HEK293 (cell line): ENCODE data around the gene PPP6R3.

Experiments
- OSR2 ChIP-seq: fragments of 450-650 bp; formaldehyde crosslinking; IDR thresholded peaks from 2 replicates; pipeline ENCODE4 v1.5.1; 2016; ENCODE audit warnings: missing biosample characterization, missing genetic modification characterization
- SP7 ChIP-seq: fragments of 450-650 bp; formaldehyde crosslinking; IDR thresholded peaks from 2 replicates; pipeline ENCODE4 v1.5.1; 2016; ENCODE audit warnings: missing biosample characterization, missing genetic modification characterization
- YY1 ChIP-seq: fragments of 450-650 bp; formaldehyde crosslinking; IDR thresholded peaks from 2 replicates; pipeline ENCODE4 v1.5.1; 2018; ENCODE audit warnings: missing biosample characterization, missing genetic modification characterization
- ZNF121 ChIP-seq: fragments of 450-650 bp; formaldehyde crosslinking; IDR thresholded peaks from 2 replicates; pipeline ENCODE4 v1.5.1; 2016; ENCODE audit warnings: missing biosample characterization, missing genetic modification characterization
- ZNF433 ChIP-seq: fragments of 450-650 bp; formaldehyde crosslinking; IDR thresholded peaks from 2 replicates; pipeline ENCODE4 v1.5.1; 2016; ENCODE audit warnings: missing biosample characterization, missing genetic modification characterization, low read depth
- TF ChIP-seq, protein P1 (sequence below): fragments of 450-650 bp; formaldehyde crosslinking; IDR thresholded peaks from 2 replicates; pipeline ENCODE4 v1.5.1; 2016; ENCODE audit warnings: missing biosample characterization, missing genetic modification characterization
- TF ChIP-seq, protein P2 (sequence below): fragments of 450-650 bp; formaldehyde crosslinking; IDR thresholded peaks from 2 replicates; pipeline ENCODE4 v1.5.1; 2016; ENCODE audit warnings: missing biosample characterization, missing genetic modification characterization
- TF ChIP-seq, protein P3 (sequence below): fragments of 450-650 bp; formaldehyde crosslinking; IDR thresholded peaks from 2 replicates; pipeline ENCODE4 v1.5.1; 2017; ENCODE audit warnings: missing biosample characterization, missing genetic modification characterization

DNA sequence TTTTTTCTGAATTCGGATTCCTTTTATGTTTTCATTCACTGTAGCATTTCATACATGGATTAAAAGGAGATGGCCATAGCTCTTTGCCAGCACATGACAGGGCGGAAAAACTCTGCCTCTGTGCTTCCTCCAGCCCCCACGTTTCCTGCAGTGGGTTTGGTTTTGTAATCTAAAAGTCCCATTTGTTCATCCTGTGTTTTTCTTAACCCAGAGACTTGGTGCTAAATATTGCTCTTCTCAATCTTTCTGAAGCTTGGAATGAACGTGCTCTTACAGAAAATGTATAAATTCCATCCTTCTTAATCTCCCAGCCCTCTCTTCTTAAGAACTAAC lies 89.9 kb downstream of the PPP6R3 start:
- TF ChIP-seq, protein P1, sequence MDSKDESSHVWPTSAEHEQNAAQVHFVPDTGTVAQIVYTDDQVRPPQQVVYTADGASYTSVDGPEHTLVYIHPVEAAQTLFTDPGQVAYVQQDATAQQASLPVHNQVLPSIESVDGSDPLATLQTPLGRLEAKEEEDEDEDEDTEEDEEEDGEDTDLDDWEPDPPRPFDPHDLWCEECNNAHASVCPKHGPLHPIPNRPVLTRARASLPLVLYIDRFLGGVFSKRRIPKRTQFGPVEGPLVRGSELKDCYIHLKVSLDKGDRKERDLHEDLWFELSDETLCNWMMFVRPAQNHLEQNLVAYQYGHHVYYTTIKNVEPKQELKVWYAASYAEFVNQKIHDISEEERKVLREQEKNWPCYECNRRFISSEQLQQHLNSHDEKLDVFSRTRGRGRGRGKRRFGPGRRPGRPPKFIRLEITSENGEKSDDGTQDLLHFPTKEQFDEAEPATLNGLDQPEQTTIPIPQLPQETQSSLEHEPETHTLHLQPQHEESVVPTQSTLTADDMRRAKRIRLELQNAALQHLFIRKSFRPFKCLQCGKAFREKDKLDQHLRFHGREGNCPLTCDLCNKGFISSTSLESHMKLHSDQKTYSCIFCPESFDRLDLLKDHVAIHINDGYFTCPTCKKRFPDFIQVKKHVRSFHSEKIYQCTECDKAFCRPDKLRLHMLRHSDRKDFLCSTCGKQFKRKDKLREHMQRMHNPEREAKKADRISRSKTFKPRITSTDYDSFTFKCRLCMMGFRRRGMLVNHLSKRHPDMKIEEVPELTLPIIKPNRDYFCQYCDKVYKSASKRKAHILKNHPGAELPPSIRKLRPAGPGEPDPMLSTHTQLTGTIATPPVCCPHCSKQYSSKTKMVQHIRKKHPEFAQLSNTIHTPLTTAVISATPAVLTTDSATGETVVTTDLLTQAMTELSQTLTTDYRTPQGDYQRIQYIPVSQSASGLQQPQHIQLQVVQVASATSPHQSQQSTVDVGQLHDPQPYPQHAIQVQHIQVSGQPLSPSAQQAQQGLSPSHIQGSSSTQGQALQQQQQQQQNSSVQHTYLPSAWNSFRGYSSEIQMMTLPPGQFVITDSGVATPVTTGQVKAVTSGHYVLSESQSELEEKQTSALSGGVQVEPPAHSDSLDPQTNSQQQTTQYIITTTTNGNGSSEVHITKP (tag by site-specific recombination) = no peak
- TF ChIP-seq YY1 (no peak), ZNF433 (tag by site-specific recombination) (no peak), OSR2 (no peak), ZNF121 (tag by site-specific recombination) (no peak), SP7 (no peak)
- TF ChIP-seq, protein P2, sequence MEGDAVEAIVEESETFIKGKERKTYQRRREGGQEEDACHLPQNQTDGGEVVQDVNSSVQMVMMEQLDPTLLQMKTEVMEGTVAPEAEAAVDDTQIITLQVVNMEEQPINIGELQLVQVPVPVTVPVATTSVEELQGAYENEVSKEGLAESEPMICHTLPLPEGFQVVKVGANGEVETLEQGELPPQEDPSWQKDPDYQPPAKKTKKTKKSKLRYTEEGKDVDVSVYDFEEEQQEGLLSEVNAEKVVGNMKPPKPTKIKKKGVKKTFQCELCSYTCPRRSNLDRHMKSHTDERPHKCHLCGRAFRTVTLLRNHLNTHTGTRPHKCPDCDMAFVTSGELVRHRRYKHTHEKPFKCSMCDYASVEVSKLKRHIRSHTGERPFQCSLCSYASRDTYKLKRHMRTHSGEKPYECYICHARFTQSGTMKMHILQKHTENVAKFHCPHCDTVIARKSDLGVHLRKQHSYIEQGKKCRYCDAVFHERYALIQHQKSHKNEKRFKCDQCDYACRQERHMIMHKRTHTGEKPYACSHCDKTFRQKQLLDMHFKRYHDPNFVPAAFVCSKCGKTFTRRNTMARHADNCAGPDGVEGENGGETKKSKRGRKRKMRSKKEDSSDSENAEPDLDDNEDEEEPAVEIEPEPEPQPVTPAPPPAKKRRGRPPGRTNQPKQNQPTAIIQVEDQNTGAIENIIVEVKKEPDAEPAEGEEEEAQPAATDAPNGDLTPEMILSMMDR (tag by site-specific recombination) = no peak
- TF ChIP-seq, protein P3, sequence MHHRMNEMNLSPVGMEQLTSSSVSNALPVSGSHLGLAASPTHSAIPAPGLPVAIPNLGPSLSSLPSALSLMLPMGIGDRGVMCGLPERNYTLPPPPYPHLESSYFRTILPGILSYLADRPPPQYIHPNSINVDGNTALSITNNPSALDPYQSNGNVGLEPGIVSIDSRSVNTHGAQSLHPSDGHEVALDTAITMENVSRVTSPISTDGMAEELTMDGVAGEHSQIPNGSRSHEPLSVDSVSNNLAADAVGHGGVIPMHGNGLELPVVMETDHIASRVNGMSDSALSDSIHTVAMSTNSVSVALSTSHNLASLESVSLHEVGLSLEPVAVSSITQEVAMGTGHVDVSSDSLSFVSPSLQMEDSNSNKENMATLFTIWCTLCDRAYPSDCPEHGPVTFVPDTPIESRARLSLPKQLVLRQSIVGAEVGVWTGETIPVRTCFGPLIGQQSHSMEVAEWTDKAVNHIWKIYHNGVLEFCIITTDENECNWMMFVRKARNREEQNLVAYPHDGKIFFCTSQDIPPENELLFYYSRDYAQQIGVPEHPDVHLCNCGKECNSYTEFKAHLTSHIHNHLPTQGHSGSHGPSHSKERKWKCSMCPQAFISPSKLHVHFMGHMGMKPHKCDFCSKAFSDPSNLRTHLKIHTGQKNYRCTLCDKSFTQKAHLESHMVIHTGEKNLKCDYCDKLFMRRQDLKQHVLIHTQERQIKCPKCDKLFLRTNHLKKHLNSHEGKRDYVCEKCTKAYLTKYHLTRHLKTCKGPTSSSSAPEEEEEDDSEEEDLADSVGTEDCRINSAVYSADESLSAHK (tag by site-specific recombination) = no peak
